CD4-positive, alpha-beta T cell treated with Interleukin-2 at 100 ng/mL for 4 hours (primary cell): Measurements from ENCODE around the gene PGAM1.
"Not testable (repeated sequence)": the region's sequence is repeated elsewhere in the genome, so short reads cannot be mapped to it uniquely, and the experiment has no call there.

Experiments
- DNase-seq: peaks from one replicate; pipeline ENCODE4 v3.0.0-alpha.2; 2020; ENCODE audit warnings: low spot score

PGAM1 gene

GRCh38 chr10:97408496-97408992, 17.4 kb upstream of the PGAM1 start:
- DNase-seq: no peak

- no peak for DNase-seq
Observed at GRCh38 chr10:97411406-97411805, 14.6 kb upstream of the PGAM1 start.

GRCh38 chr10:97412891-97413304, 13.1 kb upstream of the PGAM1 start:
- no peak for DNase-seq

- DNase-seq: no peak
Observed at GRCh38 chr10:97416565-97416964, 9.4 kb upstream of the PGAM1 start.

- not testable (repeated sequence) for DNase-seq
Observed at GRCh38 chr10:97423757-97424098, 2.3 kb upstream of the PGAM1 start.

GRCh38 chr10:97426776-97427570, 982 bp downstream of the PGAM1 start:
- no peak for DNase-seq

GRCh38 chr10:97427571-97428179, 1.7 kb downstream of the PGAM1 start:
- peak; percentile 35 for DNase-seq

- peak; percentile 51 for DNase-seq
Observed at GRCh38 chr10:97428572-97428981, 2.6 kb downstream of the PGAM1 start.

- no peak for DNase-seq
Observed at GRCh38 chr10:97434055-97434454, 8.1 kb downstream of the PGAM1 start.

- no peak for DNase-seq
Observed at GRCh38 chr10:97434557-97434956, 8.6 kb downstream of the PGAM1 start.

- no peak for DNase-seq
Observed at GRCh38 chr10:97435211-97435610, 9.2 kb downstream of the PGAM1 start.

- no peak for DNase-seq
Observed at GRCh38 chr10:97442277-97442676, 16.3 kb downstream of the PGAM1 start.

- DNase-seq: no peak
Observed at GRCh38 chr10:97444212-97444611, 18.2 kb downstream of the PGAM1 start.

- no peak for DNase-seq
Observed at GRCh38 chr10:97445357-97445721, 19.3 kb downstream of the PGAM1 start.

- DNase-seq: peak; percentile 93
Observed at GRCh38 chr10:97445722-97446639, 20.0 kb downstream of the PGAM1 start, which contains the start of the genes EXOSC1 and ZDHHC16. Gene EXOSC1 (minus strand): TSS chr10:97446006. CDS start chr10:97445985, 21 bp downstream. Gene ZDHHC16 (plus strand): TSS chr10:97446175. CDS start chr10:97451676, 5,501 bp downstream.

- DNase-seq: no peak
Observed at GRCh38 chr10:97450828-97451227, 24.8 kb downstream of the PGAM1 start.

- no peak for DNase-seq
Observed at GRCh38 chr10:97451605-97452004, 25.6 kb downstream of the PGAM1 start.

GRCh38 chr10:97452352-97452751, 26.4 kb downstream of the PGAM1 start:
- DNase-seq: no peak

- DNase-seq: peak; percentile 51
Observed at GRCh38 chr10:97454330-97455036, 28.5 kb downstream of the PGAM1 start.

- no peak for DNase-seq
Observed at GRCh38 chr10:97456034-97456685, 30.2 kb downstream of the PGAM1 start.

- no peak for DNase-seq
Observed at GRCh38 chr10:97456686-97457065, 30.7 kb downstream of the PGAM1 start.
